OCI-LY3 (cell line): ENCODE data around the gene ZNF530.

Source experiments
- H2AFZ ChIP-seq: fragments of 200-600, 300-600 bp; shearing (Covaris generic); 2 replicates; pipeline ENCODE4 v1.6.0; 2014; ENCODE audit warnings: antibody characterized with exemption, low read depth, low read length
- H3K27ac ChIP-seq: fragments of 200-600, 300-600 bp; sonication (generic); 2 replicates; pipeline ENCODE4 v1.5.1; 2014; ENCODE audit warnings: mild to moderate bottlenecking, low read length, moderate library complexity, mixed read lengths
- H3K27me3 ChIP-seq: fragments of 200-600, 300-600 bp; sonication (generic); 2 replicates; pipeline ENCODE4 v1.6.1; 2014; ENCODE audit warnings: low read depth, low read length, mixed read lengths
- H3K36me3 ChIP-seq: fragments of 200-600, 300-600 bp; sonication (generic); replicated peaks from 2 replicates; pipeline ENCODE3; 2014; ENCODE audit warnings: low read depth, low read length, mixed read lengths
- H3K4me1 ChIP-seq: fragments of 300-600, 200-600 bp; sonication (generic); 2 replicates; pipeline ENCODE4 v1.6.1; 2014; ENCODE audit warnings: low read length, mixed read lengths
- H3K4me2 ChIP-seq: fragments of 200-600, 300-600 bp; sonication (generic); 2 replicates; pipeline ENCODE4 v1.6.1; 2014; ENCODE audit warnings: low read length, mixed read lengths
- H3K4me3 ChIP-seq: fragments of 300-600, 200-600 bp; sonication (generic); 2 replicates; pipeline ENCODE4 v1.5.1; 2014; ENCODE audit warnings: antibody characterized with exemption, mild to moderate bottlenecking, low read length, moderate library complexity
- H3K79me2 ChIP-seq: fragments of 300-600, 200-600 bp; shearing (Covaris generic); 2 replicates; pipeline ENCODE4 v1.6.1; 2014; ENCODE audit warnings: mild to moderate bottlenecking, low read length, mixed read lengths
- H3K9ac ChIP-seq: fragments of 300-600, 200-600 bp; shearing (Covaris generic); 2 replicates; pipeline ENCODE4 v1.6.0; 2014; ENCODE audit warnings: mild to moderate bottlenecking, low read length, moderate library complexity
- H3K9me3 ChIP-seq: fragments of 200-600, 300-600 bp; shearing (Covaris generic); 2 replicates; pipeline ENCODE4 v1.6.1; 2014; ENCODE audit warnings: low read length, mixed read lengths; ENCODE audit not compliant: insufficient read depth
- H4K20me1 ChIP-seq: fragments of 200-600, 300-600 bp; sonication (generic); 2 replicates; pipeline ENCODE4 v1.6.1; 2016; ENCODE audit warnings: low read length, mixed read lengths; ENCODE audit not compliant: insufficient read depth
- EZH2phosphoT487 ChIP-seq: fragments of 200-600 bp; shearing (Covaris generic); IDR thresholded peaks from 2 replicates; pipeline ENCODE4 v1.6.1; 2018; ENCODE audit warnings: antibody characterized with exemption, mixed run types, low read depth
- TF ChIP-seq, protein P1 (sequence below): fragments of 200-600, 300-600 bp; sonication (generic); IDR thresholded peaks from 2 replicates; pipeline ENCODE4 v1.5.1; 2014; ENCODE audit warnings: antibody characterized with exemption, low read length, low read depth

Gene ZNF530

GRCh38 chr19:57559008-57559403 lies 40.7 kb upstream of the ZNF530 start:
- Histone ChIP-seq H3K4me3 (peak overlapping the region; percentile 90), H3K27ac (no peak overlapping the region), H3K4me2 (peak overlapping the region; percentile 86), H2AFZ (peak overlapping the region; percentile 93; the same call in 1 of the 2 replicates), H3K79me2 (peaks cover 21% of the 10 kb centered on the region), H4K20me1 (no peaks in the 10 kb centered on the region), H3K9me3 (peaks cover 40% of the 10 kb centered on the region), H3K4me1 (peaks cover 6% of the 10 kb centered on the region), H3K36me3 (peaks cover 40% of the 10 kb centered on the region), H3K9ac (peak overlapping the region; percentile 74), H3K27me3 (no peaks in the 10 kb centered on the region)
- TF ChIP-seq EZH2phosphoT487, result no peak
- TF ChIP-seq, protein P1, sequence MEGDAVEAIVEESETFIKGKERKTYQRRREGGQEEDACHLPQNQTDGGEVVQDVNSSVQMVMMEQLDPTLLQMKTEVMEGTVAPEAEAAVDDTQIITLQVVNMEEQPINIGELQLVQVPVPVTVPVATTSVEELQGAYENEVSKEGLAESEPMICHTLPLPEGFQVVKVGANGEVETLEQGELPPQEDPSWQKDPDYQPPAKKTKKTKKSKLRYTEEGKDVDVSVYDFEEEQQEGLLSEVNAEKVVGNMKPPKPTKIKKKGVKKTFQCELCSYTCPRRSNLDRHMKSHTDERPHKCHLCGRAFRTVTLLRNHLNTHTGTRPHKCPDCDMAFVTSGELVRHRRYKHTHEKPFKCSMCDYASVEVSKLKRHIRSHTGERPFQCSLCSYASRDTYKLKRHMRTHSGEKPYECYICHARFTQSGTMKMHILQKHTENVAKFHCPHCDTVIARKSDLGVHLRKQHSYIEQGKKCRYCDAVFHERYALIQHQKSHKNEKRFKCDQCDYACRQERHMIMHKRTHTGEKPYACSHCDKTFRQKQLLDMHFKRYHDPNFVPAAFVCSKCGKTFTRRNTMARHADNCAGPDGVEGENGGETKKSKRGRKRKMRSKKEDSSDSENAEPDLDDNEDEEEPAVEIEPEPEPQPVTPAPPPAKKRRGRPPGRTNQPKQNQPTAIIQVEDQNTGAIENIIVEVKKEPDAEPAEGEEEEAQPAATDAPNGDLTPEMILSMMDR, result no peak

DNA sequence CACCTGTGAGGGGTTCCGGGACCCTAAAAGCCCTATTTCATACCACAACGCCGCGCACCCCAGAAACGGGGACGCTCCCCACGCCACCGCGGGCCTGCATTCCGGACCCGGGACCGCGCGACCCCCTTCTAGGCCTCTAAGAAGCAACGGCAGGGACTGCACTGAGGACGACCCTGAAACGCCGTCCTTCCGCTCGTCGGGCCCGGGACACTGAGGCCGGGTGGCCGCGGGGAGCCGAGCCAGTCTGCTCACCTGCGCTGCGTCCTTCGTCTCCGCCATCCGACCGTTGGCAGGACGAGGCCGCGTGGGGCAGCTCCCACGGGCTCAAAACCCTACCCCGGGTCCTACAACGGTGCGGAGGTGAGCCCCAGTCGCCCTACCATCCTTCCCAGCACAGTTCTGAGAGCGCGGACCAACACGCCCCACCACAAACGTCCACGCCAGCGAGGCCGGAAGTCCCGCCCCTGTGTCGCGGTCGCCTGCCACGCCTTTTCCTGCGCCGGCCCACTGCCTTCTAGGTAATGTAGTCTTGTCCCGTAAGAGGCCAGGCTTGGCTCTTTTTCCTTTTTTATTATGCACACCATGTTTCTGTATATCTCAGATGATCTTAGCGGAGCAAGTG lies 40.2 kb upstream of the ZNF530 start, which contains the start of gene ZNF550:
Gene ZNF550 (minus strand): TSS at position 460 of the 622 bp plus-strand sequence. CDS start 181 bp downstream, at position 279.
- H3K27me3 ChIP-seq, result no peaks in the 10 kb centered on the region
- peaks cover 35% of the 10 kb centered on the region for H3K36me3 ChIP-seq
- peak within 1 kb of the TSS; percentile 90 for H3K4me3 ChIP-seq
- peaks cover 6% of the 10 kb centered on the region for H3K4me1 ChIP-seq
- H4K20me1 ChIP-seq, result no peaks in the 10 kb centered on the region
- peak within 1 kb of the TSS; percentile 93 for H2AFZ ChIP-seq
- TF ChIP-seq EZH2phosphoT487, result no peak
- TF ChIP-seq, protein P1, result no peak
- no peak within 1 kb of the TSS for H3K27ac ChIP-seq
- H3K4me2 ChIP-seq, result peak within 1 kb of the TSS; percentile 86
- peak within 1 kb of the TSS; percentile 74 for H3K9ac ChIP-seq
- peaks cover 21% of the 10 kb centered on the region for H3K79me2 ChIP-seq
- H3K9me3 ChIP-seq, result peaks cover 43% of the 10 kb centered on the region

DNA sequence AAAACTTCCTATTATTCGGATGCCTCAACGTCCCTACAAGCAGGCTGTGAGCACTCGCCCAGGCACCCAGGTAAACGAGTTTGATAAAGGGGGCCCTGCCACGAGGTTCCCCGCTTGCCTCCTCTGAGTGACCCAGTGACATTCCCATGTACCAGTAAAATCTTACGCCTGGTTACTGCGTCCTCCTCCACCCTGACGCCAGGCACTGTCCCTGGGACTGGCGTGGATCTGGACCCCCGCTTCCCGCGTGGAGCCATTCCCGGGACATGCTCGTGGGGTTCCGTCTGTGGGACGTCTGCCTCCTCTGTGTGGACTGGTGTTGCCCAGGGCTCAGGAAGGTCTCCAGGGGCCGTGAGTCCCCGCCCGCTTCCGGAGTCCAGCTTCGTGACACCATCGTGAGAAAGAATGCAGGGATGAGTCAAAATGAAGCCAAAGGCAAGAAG lies 39.6 kb upstream of the ZNF530 start:
- H3K9ac ChIP-seq, result no peak overlapping the region
- peaks cover 6% of the 10 kb centered on the region for H3K4me1 ChIP-seq
- H3K4me2 ChIP-seq, result peak overlapping the region; percentile 86
- H3K4me3 ChIP-seq, result peak overlapping the region; percentile 90
- H3K9me3 ChIP-seq, result peaks cover 49% of the 10 kb centered on the region
- H3K27ac ChIP-seq, result no peak overlapping the region
- peak overlapping the region; percentile 93 for H2AFZ ChIP-seq
- peaks cover 21% of the 10 kb centered on the region for H3K79me2 ChIP-seq
- peaks cover 29% of the 10 kb centered on the region for H3K36me3 ChIP-seq
- no peak for TF ChIP-seq EZH2phosphoT487
- TF ChIP-seq, protein P1, result no peak
- H3K27me3 ChIP-seq, result no peaks in the 10 kb centered on the region
- H4K20me1 ChIP-seq, result no peaks in the 10 kb centered on the region

DNA sequence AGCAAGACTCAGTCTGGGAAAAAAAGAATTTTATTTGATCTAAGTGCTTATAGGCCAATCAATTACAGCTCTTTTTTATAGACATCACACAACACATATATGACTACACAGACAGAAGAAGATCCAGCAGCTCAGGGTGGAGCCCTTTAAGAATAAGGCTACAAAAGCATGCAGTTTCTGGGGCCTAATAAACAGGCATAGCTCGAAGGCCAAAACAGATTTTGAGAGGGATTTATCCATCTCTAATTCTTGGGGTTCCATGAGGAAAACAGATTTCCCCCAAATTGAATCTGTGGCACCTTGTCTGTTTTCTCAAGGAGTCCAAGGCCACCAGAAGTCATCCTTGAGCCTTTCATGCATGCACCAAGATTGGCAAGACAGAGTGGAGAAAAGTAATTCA lies 36.1 kb upstream of the ZNF530 start:
- Histone ChIP-seq H3K4me2 (no peak overlapping the region), H3K27me3 (no peaks in the 10 kb centered on the region), H3K9me3 (peaks cover 75% of the 10 kb centered on the region), H3K4me1 (peaks cover 4% of the 10 kb centered on the region), H3K27ac (no peak overlapping the region), H3K79me2 (peaks cover 11% of the 10 kb centered on the region), H3K9ac (no peak overlapping the region), H3K4me3 (no peak overlapping the region), H4K20me1 (no peaks in the 10 kb centered on the region), H2AFZ (no peak overlapping the region), H3K36me3 (peaks cover 14% of the 10 kb centered on the region)
- TF ChIP-seq, protein P1, result no peak
- TF ChIP-seq EZH2phosphoT487, result no peak
